ENCODE data around the gene KATNAL2.
"Not testable (repeated sequence)": the region's sequence is repeated elsewhere in the genome, so short reads cannot be mapped to it uniquely, and the experiment has no call there.

KATNAL2 gene

DNA sequence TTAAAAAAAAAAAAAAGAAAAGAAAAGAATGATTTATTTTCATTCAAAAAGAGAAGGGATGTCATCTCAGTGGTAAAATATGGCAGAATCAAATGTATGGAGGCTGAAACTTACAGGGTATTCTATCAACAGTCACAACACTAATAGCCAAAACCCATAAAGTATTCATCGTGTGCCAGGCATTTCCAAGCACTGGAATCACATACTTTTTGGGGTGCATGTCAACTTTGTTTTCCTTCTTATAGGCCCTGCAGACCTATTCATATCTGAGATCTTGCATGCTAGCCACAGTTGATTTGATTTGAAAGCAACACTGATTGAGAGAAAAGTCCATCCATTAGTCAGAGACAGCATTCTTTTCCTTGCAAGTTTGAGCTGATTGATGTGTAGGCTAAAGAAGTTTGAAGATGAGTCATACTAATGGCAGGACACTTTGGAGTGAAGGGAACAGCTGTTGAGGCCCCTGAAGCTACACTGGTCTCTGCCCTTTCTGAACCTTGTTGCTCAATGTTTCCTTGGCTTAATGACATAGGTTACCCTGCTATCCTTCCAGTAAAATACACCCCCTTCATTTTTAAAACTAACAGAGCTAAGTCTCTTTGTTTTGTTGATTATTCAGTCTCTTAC, 22.0 kb downstream of the KATNAL2 start:
- DNase-seq, result no peak

DNA sequence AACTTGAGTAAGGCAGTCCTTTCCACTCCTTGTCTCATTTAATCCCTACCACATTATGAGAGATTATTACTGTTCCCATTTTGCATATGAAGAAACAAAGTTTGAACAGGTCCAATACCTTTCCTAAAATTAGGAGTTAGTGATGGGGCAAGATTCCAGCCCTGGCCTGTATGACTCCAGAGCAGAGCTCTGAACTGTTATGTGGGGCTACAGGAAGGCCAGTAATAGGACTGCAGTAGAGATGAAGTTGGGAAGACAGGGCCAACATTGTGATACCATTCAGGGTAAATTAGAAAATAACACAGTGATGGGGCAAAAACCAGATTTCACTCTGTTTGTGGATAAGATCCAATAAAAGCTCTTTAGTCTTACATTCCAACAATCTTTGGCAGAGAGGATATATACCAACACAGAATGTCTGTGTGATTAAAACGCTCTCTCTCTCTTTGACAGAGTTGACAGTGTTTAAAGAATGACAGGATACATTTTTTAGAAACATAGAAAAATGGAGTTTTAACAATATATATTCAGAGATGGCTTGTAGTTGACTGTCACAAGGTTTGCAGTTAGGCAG, 22.7 kb downstream of the KATNAL2 start:
- DNase-seq, result no peak

DNA sequence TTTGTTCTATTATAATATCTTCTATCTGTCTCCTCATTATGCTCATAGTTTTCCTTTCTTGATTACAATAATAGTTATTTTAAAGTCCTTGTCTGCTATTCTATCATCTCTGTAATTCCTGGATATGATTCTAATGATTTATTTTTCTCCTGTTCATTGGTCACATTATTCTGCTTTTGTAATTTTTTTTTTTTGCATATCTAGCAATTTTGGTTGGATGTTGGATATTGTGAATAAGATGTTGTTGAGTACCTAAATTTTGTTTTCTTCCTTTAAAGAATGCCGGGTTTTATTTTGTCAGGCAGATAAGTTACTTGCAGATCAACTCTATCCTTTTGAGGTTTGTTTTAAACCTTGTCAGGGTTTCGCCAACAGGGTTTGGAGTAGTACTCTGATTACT, 25.2 kb downstream of the KATNAL2 start:
- no peak for DNase-seq

DNA sequence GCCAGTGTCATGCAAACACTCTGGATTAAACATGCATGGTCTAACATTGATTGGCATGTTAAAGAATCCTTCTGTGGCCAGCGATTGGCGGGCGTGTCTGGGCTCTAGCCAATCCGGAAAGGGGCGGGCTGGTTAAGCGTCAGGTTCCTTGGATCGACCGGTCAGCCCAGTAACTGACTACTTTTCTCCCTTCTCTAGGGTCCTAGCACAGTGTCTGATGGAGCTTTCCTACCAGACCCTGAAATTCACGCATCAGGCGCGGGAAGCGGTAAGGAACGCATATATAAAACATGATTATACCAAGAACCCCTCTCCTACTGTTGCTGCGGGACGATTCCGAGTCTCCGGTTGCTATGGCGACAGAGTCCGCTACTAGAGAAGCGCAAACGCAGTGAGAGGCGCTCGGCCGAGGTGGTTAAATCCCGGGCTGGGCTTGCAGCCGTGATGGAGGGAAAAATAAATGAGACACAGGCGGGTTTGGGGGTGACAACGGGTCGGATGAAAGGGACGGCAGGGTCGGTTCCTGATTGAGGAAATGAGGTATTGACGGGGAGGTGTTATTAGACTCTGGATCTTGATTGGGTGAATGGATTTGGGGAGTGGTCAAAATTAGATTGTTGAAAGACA, 29.4 kb downstream of the KATNAL2 start:
- peak; percentile 76 for DNase-seq

DNA sequence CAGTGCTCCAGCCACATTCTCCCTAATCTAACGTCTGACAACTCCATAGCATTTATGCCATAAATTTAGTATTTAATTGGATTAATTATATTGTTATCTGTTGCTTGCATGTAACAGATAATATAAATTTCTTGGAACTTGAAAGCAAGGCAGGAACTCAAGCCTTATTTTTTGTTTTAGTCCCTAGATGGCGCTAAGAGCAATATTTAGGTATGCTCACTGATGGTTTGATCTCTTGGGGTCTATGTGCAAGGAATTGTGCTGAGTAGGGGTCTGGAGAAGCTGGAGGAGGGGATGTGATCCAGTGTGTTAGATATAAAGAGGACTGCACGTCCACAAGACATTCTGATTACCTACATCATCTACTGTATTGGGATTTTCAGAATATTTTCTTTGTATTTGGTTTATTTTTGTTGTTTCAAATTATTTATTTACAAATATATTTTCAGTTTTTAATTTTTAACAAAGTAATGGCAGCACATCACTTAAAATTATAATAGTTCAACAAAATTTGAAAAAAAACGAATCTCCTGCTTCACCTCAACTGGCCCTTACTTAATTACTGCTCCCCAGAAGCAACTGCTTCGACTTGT, 32.8 kb downstream of the KATNAL2 start:
- DNase-seq, result no peak

DNA sequence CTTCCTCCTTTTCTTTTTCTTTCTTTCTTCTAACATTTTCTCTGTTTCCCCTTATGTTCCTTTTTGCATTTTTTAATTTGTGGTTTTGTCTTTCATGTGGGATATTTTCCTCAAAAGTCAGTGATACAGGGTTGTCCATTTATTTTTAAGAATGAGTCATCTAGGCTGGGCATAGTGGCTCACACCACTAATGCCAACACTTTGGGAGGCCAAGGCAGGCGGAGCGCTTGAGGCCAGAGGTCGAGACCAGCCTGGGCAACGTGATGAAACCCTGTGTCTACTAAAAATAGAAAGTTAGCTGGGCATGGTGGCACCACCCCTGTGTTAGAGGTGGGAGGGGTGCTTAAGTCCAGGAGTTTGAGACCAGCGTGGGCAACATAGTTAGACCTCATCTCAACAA, 35.8 kb downstream of the KATNAL2 start:
- no peak for DNase-seq

DNA sequence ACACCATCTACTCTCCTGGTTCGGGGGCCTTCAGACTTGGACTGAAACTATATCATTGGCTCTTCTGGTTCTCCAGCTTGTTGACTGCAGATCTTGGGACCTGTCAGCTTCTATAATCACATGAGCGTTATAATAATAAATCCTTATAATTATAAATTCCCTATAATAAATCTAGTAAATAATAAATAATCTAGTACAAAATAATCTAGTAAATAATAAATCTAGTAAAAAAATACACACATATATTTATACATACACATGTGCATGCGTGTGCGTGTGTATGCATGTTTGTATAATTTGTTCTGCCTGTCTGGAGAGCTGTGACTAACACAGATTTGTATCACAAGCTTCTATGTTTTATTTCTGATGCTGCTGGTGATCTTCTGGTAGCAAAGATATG, 40.8 kb downstream of the KATNAL2 start:
- DNase-seq, result no peak

DNA sequence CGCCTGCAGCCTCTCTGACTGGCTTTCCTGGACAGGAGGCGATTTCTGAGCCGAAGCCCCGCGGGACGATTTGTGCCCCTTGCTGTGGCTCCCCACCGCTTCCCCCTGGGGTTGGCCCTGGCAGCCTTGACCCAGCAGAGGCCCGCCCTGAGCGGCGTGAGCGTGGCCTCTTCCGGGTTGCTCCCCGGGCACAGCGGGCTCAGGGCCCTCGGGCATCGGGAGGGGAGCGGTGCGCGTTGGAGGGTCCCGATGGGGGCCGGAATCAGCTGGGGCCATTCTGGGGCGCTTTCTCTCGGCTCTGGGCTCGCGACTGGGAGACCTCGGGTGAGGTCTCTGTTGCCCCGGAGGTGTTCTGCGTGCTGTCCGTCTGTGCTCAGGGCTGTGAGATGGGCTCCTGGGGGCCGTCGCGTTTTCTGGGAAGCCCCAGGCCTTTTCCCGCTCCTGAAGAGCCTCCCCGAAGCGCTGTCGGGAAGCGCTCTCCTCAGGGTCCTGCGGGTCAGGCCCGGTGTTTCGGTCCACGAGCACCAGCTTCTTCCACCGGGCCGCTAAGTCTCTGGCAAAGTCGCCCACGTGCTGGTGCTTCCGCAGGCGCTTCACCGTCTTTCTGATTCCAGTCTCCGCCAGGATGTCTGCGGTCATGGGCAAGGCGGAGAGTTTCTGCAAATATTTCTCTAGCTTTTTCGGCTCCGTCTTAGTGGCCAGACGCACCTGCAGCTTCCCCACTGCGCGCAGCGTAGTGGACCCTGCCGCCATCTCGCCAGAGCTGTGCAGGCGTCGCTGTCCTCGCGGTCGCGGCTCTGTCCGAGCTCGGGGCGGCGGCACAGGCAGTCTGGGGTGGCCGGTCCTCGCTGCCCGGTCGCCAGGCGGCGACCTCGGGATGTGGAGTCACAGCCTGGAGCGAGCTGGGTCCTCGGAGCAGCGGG, 46.5 kb downstream of the KATNAL2 start:
- DNase-seq, result not testable (repeated sequence)

DNA sequence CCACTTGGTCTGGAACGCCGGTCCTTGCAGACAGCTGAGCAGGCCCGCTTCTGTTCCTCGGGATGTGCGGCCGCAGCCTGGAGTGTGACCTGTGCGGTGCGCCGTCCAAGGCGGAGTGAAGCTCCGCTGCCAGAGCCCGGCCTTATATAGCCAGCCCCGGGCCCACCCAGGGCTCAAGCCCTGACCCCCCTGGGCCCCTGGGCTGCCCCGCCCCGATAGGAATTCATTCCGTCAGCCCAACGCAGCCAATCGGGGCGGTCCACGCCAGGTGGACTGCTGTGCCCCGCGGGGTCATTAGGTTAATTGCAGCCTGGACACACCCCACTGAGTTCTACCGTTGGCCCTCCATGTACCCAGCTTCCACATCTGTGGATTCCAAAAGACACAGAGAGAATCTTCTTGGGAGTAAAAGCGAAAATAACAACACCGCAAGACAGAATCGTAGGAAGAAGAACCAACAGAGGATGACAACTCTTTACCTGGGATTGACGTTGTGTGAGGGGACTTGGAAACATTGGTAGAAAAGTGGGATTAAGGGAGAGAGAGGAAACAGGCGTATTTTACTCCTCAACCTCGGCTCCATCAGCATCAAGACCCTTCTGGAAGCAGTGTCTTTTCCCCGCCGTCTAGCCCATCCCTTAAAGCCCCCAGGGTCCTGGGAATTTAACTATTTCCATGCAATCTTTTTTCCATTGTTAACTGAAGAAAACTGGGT, 47.3 kb downstream of the KATNAL2 start:
- not testable (repeated sequence) for DNase-seq

DNA sequence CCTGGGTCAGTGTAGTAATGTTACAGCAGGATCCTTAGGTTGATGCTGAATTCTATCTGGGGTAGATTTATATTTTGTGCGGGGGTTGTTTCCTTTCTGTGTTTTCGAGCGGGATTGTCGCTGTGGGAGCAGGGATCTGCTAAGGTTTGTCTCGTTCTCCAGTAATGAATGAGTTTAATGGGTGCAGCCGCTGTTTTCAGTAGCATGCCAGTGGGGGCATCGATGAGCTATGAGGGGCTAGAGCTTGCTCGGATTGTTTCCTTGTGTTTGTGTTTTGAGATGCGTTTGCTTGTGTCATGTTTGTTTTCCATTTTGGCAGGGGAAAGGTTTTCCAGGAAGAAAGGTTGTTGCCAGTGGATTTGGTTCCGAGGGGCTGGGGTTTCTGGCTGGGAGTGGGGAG, 48.9 kb downstream of the KATNAL2 start:
- not testable (repeated sequence) for DNase-seq

DNA sequence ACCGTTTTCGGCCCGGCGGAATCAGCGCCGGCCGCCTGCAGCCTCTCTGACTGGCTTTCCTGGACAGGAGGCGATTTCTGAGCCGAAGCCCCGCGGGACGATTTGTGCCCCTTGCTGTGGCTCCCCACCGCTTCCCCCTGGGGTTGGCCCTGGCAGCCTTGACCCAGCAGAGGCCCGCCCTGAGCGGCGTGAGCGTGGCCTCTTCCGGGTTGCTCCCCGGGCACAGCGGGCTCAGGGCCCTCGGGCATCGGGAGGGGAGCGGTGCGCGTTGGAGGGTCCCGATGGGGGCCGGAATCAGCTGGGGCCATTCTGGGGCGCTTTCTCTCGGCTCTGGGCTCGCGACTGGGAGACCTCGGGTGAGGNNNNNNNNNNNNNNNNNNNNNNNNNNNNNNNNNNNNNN, 52.1 kb downstream of the KATNAL2 start:
- not testable (repeated sequence) for DNase-seq

DNA sequence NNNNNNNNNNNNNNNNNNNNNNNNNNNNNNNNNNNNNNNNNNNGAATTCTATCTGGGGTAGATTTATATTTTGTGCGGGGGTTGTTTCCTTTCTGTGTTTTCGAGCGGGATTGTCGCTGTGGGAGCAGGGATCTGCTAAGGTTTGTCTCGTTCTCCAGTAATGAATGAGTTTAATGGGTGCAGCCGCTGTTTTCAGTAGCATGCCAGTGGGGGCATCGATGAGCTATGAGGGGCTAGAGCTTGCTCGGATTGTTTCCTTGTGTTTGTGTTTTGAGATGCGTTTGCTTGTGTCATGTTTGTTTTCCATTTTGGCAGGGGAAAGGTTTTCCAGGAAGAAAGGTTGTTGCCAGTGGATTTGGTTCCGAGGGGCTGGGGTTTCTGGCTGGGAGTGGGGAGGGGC, 102.5 kb downstream of the KATNAL2 start:
- not testable (repeated sequence) for DNase-seq

DNA sequence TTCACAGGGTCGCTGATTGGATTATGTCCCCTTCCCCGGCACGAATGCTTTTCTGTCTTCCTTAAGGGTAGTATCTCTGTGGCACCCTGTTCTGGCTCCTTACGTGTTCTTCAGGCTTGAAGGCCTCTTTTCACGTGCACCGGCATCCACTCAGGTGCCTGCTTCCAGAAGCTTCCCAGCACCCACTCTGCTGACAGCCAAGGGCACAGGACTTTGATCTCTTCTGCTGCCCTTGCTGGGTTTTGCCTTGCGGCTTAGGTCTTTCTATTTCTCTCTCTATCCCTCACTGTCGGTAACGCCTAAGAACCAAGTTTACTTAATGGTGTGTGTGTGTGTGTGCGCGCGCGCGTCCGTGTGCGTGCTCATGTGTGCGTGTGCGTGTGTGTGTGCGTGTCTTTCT, 103.4 kb downstream of the KATNAL2 start:
- DNase-seq, result not testable (repeated sequence)

DNA sequence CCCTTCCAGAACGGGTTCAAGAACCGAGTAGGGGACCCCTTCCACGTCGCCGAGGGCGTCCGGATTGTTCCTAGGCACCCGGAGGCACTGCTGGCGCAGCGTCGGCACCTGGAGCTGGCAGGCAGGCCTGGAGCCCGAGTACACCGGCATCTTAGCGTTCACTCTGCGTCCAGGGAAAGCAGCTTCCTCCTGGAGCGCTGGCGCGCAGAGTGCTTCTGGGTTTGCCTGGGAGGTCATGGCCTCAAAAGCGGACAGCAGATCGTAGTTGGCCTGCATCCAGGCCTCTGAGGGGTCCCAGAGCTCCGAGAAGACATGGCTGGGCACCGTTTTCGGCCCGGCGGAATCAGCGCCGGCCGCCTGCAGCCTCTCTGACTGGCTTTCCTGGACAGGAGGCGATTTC, 105.4 kb downstream of the KATNAL2 start:
- DNase-seq, result not testable (repeated sequence)

DNA sequence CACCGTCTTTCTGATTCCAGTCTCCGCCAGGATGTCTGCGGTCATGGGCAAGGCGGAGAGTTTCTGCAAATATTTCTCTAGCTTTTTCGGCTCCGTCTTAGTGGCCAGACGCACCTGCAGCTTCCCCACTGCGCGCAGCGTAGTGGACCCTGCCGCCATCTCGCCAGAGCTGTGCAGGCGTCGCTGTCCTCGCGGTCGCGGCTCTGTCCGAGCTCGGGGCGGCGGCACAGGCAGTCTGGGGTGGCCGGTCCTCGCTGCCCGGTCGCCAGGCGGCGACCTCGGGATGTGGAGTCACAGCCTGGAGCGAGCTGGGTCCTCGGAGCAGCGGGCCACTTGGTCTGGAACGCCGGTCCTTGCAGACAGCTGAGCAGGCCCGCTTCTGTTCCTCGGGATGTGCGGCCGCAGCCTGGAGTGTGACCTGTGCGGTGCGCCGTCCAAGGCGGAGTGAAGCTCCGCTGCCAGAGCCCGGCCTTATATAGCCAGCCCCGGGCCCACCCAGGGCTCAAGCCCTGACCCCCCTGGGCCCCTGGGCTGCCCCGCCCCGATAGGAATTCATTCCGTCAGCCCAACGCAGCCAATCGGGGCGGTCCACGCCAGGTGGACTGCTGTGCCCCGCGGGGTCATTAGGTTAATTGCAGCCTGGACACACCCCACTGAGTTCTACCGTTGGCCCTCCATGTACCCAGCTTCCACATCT, 106.5 kb downstream of the KATNAL2 start:
- not testable (repeated sequence) for DNase-seq

DNA sequence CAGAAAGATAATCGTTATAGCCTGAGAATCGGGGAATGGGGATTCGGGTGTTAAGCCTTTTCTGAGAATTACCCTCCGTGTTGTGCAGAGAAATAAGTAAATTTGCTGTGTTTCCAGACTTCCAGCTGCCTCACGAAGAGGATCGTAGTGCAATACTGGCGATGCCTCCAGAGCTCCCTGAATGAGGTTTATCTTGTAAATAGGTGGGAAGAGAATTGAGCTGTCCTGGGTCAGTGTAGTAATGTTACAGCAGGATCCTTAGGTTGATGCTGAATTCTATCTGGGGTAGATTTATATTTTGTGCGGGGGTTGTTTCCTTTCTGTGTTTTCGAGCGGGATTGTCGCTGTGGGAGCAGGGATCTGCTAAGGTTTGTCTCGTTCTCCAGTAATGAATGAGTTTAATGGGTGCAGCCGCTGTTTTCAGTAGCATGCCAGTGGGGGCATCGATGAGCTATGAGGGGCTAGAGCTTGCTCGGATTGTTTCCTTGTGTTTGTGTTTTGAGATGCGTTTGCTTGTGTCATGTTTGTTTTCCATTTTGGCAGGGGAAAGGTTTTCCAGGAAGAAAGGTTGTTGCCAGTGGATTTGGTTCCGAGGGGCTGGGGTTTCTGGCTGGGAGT, 108.3 kb downstream of the KATNAL2 start:
- not testable (repeated sequence) for DNase-seq

DNA sequence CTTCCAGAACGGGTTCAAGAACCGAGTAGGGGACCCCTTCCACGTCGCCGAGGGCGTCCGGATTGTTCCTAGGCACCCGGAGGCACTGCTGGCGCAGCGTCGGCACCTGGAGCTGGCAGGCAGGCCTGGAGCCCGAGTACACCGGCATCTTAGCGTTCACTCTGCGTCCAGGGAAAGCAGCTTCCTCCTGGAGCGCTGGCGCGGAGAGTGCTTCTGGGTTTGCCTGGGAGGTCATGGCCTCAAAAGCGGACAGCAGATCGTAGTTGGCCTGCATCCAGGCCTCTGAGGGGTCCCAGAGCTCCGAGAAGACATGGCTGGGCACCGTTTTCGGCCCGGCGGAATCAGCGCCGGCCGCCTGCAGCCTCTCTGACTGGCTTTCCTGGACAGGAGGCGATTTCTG, 111.3 kb downstream of the KATNAL2 start:
- not testable (repeated sequence) for DNase-seq

DNA sequence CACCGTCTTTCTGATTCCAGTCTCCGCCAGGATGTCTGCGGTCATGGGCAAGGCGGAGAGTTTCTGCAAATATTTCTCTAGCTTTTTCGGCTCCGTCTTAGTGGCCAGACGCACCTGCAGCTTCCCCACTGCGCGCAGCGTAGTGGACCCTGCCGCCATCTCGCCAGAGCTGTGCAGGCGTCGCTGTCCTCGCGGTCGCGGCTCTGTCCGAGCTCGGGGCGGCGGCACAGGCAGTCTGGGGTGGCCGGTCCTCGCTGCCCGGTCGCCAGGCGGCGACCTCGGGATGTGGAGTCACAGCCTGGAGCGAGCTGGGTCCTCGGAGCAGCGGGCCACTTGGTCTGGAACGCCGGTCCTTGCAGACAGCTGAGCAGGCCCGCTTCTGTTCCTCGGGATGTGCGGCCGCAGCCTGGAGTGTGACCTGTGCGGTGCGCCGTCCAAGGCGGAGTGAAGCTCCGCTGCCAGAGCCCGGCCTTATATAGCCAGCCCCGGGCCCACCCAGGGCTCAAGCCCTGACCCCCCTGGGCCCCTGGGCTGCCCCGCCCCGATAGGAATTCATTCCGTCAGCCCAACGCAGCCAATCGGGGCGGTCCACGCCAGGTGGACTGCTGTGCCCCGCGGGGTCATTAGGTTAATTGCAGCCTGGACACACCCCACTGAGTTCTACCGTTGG, 112.4 kb downstream of the KATNAL2 start:
- not testable (repeated sequence) for DNase-seq

DNA sequence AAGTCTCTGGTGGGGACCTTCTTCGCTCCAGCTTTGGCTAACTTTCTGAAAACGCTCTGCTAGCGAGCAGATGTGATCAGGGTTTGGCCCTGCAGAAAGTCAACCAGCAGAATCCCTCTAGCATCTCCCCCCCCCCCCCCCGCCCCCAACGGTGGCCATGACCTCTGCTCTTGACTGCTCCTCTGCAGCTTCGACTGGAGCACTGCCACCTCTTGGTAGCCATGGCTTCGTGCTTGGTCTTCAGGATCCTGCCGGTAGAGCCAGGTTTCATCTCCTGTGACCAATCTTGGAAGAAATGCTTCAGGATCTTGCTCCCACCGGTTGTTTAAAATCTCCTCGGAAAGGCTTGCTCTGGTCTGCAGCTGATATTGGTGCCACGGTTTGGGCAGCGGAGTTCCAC, 113.5 kb downstream of the KATNAL2 start:
- not testable (repeated sequence) for DNase-seq

DNA sequence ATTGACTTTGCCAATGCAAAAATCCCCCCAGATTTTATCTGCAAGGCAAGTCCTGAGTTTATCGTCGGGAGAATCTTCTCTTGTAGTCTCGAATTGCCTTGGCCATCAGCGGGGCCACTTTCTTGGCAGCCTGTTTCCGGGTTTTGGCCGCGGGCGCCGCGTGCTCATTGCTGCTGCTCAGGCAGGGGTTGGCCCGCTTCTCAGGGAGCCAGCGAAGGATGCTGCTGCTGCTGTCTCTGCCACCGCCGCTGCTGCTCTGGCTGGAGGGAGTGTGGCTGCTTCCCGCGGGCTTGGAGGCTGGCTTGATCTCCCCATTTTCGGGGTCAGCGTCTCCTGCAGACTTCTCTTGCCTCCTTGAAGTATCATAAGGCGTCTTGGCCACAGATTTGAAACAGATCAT, 115.5 kb downstream of the KATNAL2 start:
- no peak for DNase-seq
